HG02642 (cell line): ENCODE data around the gene SHC1.
A peak's percentile ranks its signal among the peaks of the same experiment; 100 is the strongest.

ENCODE experiments used
- ATAC-seq: cut with Tn5 transposase; IDR thresholded peaks from one replicate; pipeline ENCODE4 v1.9.1; 2021; ENCODE audit warnings: mild to moderate bottlenecking; ENCODE audit not compliant: unreplicated experiment, poor library complexity

The SHC1 gene

DNA sequence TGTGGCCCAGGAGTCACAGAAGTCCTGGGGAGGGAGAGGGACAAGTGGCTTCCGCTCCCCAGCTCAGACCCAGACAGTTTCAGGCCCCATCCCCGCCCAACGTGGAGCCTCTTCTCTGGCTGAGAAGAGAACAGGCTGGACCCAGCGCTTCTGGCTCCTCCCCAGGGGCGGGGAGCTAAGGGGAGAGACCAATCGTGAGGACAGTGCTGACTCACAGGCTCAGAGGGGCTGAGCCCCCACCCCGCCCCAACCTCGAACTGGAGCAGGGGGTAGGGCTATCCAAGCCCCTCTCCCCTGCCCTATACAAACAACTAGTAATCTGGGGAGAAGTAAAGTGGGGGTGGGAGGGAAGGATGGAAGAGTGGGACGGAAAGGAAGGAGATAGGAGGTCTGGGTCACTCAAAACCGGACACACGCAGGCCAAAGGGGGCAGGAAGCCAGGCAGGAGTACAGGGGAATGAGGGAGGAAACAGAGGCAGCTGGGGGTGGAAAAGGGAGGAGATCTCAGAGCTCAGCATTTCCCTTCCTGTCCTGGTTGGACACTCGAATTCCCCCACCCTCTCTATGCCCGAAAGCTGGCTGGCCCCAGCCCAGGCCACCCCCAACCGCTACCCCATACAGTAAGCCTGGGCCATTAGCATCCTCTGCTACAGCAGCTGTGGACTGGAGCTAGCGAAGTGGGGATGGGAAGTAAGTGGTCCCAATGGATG, at the start of gene SHC1:
SHC1 (minus strand) TSS at position 117 of the 710 bp plus-strand sequence. CDS start 221 bp downstream, outside the sequence.
- no peak for ATAC-seq

DNA sequence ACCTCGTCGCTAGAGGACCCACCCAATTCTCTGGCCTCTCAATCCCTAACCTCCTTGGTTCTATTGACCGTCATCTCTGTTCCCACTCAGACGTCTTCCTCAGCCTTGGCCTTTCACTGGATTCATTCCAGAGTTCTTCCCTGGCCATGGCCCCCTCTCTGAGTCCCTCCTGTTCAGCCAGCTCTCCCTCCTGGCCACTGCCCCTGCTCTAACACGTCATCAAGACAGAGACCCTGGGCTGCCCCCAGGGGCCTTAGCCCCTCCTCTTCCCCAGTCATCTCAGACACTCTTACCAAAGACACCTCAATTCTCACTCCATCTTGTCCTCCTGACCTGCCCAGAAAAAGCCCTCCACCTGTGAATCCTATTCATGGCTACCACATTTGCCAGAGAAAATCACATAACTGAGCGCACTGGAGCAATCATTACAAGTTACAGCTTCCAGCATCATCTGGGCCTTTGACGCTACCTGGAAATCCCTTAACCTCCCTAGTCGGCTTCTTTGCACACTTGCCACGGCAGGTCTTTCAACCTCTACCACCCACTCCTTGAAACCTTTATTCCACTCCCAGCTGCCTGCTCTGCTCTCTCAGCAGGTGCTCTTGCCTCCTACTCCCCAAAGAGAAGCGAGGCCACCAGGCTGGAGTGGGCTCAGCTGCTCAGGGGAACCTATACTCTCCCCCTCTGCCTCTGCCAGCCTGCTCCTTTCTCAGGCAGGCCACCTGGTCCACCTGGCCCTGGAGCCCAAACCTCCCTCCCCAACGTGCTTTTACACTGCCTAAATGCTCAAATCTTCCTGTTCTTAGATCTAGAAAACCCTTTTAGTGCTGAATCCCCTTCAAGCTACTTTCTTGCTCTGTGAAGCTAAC, 49.1 kb upstream of the SHC1 start:
- ATAC-seq, result no peak

DNA sequence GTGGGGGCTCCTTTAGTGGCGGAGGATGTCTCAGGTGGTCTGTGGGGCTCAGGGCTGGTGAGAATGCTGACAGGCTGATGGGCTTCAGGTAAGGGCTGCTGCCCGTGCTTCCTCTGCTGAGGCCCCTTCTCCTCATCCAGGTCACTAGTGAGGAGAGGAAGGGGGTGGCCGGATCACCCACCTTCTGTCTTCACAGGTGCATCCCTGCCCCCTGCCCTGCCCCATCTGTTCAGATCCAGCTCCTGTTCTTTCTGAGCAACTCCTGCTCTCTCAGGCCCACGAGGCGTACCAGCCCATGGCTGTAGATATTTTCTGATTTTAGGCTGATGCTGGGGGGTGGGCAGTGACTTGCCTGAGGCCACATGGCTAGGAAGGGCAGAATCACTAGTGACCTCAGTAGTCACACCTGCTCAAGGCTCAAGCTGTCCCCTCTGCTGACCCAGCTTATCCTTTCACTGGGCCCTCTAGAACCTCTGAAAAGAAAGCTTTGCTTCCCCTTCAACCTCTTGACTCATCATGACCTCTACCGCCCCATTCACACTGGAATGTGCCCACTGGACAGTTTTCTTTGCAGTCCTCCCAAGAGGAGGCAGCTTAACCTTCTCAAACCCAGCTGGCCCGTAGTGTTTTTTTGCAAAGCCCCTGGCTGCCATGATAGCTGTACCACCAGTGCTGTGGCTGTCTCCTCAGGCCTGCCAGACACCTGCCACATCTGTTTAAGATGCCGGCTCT, 48.2 kb upstream of the SHC1 start:
- ATAC-seq, result no peak

GRCh38 chr1:155017946-155018316, 47.4 kb upstream of the SHC1 start:
- ATAC-seq, result no peak

DNA sequence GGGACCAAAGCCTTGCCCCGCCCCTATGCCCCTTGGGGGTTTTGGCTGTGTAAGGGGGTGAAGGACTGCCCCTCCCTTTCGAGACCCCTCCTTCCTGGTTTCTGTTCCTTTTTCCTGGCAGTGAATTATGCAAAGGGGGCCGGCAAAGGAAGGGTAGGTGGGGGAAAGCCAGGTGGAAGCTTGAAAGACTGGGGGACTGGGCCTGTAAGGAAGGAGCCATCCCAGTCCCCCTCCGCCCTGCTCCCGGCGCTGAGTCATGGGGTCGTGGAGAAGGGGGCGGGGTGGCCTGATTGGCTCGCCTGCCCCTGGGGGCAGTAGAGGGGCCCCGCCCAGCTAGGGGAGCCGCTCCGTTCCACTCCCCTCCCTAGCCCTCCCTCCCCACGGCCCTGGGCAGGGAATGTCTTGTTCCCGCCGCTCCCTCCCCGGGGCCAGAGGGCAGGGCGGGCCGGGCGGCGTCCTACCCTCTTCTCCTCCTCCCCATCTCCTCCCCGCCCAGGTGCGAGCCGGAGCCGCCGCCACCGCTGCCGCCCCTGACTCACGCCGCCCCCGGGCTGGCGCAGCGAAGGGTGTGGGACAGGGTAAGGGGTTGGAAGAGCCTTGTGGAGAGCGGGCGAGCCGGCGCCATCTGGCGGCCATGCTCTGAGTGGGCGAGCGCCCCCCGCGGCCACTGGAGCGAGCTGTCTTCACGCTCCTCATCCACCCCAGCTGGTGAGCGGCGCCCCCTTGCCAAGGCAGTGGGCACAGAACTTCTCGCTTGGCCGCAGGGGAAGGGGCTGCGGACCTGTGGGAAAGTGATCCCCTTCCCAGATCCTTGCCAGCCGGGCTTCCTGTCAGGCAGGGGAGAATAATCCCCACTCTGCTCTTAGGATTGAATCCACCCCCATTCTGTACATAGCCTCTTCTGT, 46.7 kb upstream of the SHC1 start:
- ATAC-seq, result peak; percentile 81

DNA sequence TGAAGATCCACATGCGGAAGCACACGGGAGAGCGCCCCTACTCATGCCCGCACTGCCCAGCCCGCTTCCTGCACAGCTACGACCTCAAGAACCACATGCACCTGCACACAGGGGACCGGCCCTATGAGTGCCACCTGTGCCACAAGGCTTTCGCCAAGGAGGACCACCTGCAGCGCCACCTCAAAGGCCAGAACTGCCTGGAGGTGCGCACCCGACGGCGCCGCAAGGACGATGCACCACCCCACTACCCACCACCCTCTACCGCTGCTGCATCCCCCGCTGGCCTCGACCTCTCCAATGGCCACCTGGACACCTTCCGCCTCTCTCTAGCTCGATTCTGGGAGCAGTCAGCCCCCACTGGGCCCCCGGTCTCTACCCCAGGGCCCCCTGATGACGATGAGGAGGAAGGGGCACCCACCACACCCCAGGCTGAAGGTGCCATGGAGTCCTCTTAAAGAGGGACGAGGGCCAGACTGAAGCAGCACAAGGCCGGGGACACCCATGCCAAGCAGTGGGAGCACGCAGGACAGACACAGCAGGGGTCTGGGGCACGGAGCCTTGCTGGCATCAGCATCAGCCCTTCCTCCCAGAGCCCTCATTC, 45.8 kb upstream of the SHC1 start:
- ATAC-seq, result no peak

DNA sequence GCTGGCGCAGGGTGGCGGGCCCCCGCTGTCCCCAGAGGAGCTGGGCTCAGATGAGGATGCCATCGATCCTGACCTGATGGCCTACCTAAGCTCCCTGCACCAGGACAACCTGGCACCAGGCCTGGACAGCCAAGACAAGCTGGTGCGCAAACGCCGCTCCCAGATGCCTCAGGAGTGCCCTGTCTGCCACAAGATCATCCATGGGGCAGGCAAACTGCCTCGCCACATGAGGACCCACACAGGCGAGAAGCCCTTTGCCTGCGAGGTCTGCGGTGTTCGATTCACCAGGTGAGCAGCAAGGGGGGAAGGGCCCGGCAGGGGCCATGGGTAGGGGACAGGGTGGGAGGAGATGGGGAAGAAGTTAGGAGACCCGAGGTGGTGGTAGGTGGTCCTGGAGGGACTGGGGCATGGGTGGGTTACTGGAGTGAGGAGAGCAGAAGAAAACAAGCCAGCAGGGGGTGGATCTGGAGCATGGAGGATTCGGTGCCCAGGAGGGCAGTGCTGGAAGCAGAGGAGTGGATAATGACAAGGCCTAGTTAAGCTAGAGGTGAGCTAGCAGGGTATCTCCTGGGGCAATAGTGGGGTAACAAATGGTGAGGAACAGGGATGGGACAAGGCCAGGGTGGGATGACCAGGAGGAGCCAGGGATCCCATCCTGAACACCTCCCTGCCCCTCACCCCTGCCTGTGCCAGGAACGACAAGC, 45.1 kb upstream of the SHC1 start:
- ATAC-seq, result no peak

GRCh38 chr1:155014709-155015508, 44.4 kb upstream of the SHC1 start:
- no peak for ATAC-seq

DNA sequence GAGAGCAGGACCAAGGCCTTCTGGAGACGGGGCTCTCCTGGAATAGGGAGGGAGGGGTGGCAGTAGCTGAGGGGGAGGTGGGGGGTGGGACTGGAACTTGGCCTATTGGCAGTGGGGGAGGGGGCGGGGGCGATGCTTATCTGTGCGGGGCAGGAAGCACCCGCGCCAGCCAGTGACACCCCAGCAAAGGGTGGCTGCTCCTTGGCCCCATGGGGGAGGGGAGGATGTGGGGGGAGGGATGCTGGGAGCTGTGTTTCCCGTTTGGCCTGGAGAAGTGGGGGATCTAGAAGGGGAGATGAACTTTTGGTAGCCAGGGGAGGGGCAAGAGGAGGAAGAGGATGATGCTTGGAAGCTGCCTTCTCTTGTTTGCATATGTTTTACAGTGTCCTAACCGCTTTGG, 43.1 kb upstream of the SHC1 start:
- ATAC-seq, result no peak

- ATAC-seq, result no peak
These were observed 42.4 kb upstream of the SHC1 start for GRCh38 chr1:155012776-155013602.

DNA sequence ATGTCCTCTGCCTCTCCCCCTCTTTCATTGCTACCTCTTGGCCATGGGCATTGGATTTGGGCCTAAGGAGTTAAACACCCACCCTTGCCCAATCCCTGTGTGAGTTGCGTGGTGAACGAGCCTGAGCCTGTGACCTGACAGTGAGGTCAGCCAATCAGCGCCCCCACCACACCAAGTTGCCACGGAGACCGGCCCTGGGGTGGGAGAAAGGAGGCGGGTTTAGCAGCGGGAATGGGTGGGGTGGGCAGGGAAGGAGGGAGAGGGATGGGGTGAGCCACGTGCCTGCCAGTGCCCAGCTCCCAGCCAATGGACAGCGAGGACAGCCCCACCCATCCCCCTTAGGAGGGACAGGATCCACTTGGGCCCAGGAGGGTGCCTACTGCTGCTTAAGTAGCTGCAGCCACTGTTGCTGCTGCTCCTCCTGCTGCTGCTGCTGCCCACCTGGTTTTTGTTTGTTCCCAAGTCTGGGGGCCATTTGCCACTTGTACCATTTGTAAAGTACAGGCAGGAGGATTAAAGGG, 41.5 kb upstream of the SHC1 start:
- ATAC-seq, result no peak

DNA sequence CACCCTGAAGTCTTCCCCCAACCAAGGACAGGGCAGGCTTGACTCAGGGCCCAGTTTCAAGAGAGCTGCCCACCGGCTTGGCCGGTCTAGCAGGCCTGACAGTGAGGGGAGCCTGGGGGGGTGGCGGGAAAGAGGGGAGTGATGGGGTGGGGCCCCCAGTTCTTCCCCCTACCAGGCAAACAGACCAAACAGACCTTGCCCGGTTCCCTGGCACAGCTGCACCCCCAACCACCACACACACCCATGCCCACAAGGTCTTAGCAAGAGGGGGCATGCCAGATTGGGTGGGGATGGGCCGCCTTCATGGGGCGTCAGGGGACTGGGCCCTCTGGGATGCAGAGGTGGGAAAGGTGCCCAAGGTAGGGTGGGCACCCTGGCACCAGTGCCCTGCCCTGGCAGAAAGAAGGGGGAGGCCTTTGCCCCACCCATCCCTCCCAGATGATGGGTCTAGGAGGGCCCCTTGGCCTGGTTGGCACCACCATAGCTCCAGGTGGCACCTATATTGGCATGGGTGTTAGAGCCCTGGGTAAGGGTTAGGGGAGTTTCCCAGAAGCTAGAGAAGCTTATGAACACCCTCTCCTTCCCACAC, 41.0 kb upstream of the SHC1 start:
- no peak for ATAC-seq

DNA sequence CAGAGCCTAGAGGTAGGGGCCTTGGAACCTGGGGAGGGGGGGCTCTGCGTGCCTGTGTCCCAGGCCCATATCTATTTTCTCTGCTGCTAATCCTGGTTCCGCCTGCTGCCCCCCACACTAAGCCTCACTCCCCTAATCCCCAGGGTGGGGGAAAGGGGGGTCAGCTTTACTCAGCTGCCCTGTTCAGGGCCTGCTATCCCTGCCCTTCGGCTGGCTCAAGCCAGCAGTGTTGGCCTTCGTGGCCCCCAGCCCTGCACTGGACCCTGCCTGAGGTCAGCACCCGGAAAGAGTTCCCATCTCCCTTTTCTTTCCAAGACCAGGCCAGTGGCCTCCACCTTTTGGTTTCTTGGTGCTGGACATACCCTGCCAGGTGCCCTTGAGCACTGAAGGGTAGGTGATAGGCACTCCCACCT, 40.5 kb upstream of the SHC1 start:
- ATAC-seq, result no peak

- no peak for ATAC-seq
These were observed 39.8 kb upstream of the SHC1 start for GRCh38 chr1:155010211-155010918.

- ATAC-seq, result no peak
These were observed 39.2 kb upstream of the SHC1 start for GRCh38 chr1:155009742-155010141.

GRCh38 chr1:155009221-155009711, 38.7 kb upstream of the SHC1 start:
- ATAC-seq, result no peak
